HepG2 (cell line): ENCODE results near the gene PRRG3. TPM values are rescaled to one million over a fixed set of nuclear protein-coding genes. Genes with fewer than 3 reads are reported as not detected.

Source experiments
- ATAC-seq: fragments of 200-7000 bp; cut with Tn5 transposase; 3 replicates; pipeline ENCODE4 v1.9.1; 2020; ENCODE audit warnings: mild to moderate bottlenecking, moderate library complexity
- BruUV-seq: library from RNA; stranded (reverse); fragments of 400-500 nt; replicated peaks from 2 replicates; lab custom pipeline; 2021; lab: Mats Ljungman, UMichigan
- CTCF ChIA-PET: fragments of 300-600 bp; formaldehyde crosslinking; extraction: SDS; loops from one replicate; lab custom pipeline; 2021; ENCODE audit warnings: low total read pairs, inconsistent platforms, low intra/inter-chr PET ratio; lab: Yijun Ruan, JAX
- POLR2A ChIA-PET: fragments of 350-600 bp; sonication (Branson Sonifier 250); formaldehyde crosslinking; loops from one replicate; lab custom pipeline; 2020; ENCODE audit warnings: antibody characterized with exemption, inconsistent platforms; lab: Yijun Ruan, JAX
- DNase-seq: peaks from one replicate; pipeline ENCODE4 v3.0.0-alpha.2; 2015; ENCODE audit warnings: low spot score
- FAIRE-seq: peaks from 3 replicates; lab custom pipeline; 2011; peaks lifted over from hg19 to GRCh38; lab: Jason Lieb, UNC
- H2AFZ ChIP-seq: one replicate; pipeline ENCODE4 v1.6.1; 2011; ENCODE audit warnings: low read length, inconsistent platforms
- H3K27ac ChIP-seq: fragments of 300-600 bp; 3 replicates; pipeline ENCODE4 v1.8.0; 2011; ENCODE audit warnings: mixed run types, mild to moderate bottlenecking, mixed read lengths, low read length, inconsistent platforms; ENCODE audit not compliant: insufficient read depth; ENCODE audit errors: extremely low read length
- H3K27me3 ChIP-seq, 2 experiments: fragments of 200-600 bp in 1 of 2; 2 replicates in 1 of 2; 3 replicates in 1 of 2; pipeline versions ENCODE4 v1.6.0 to v1.8.0; 2011; ENCODE audit warnings: low read length in 2 of 2, mild to moderate bottlenecking in 2 of 2, moderate library complexity in 2 of 2, inconsistent platforms in 1 of 2; ENCODE audit not compliant: insufficient read depth in 2 of 2, control insufficient read depth in 1 of 2
- H3K36me3 ChIP-seq, 2 experiments: fragments of 200-600 bp in 1 of 2; replicated peaks in 1 of 2; 2 replicates in 1 of 2; 3 replicates in 1 of 2; pipeline versions ENCODE4 v1.5.1 to v1.8.0; 2011; ENCODE audit warnings: low read length in 2 of 2, inconsistent platforms in 1 of 2; ENCODE audit not compliant: insufficient read depth in 2 of 2, control insufficient read depth in 1 of 2
- H3K4me1 ChIP-seq: 2 replicates; pipeline ENCODE4 v1.5.1; 2012; ENCODE audit warnings: low read length, inconsistent platforms; ENCODE audit not compliant: insufficient read depth
- H3K4me2 ChIP-seq: 2 replicates; pipeline ENCODE4 v1.6.0; 2011; ENCODE audit warnings: low read depth, low read length, inconsistent platforms
- H3K4me3 ChIP-seq, 3 experiments: fragments of 200-600 bp in 1 of 3; sonication (generic), shearing (Covaris generic) in 1 of 3; replicated peaks in 1 of 3; 2 replicates each; pipeline ENCODE4 v1.5.1; 2011 to 2016; ENCODE audit warnings: low read length in 3 of 3, inconsistent platforms in 2 of 3, low read depth in 2 of 3, mild to moderate bottlenecking in 2 of 3, control low read depth in 1 of 3, mixed read lengths in 1 of 3; ENCODE audit not compliant: insufficient read depth in 1 of 3
- H3K79me2 ChIP-seq: one replicate; pipeline ENCODE4 v1.6.1; 2011; ENCODE audit warnings: low read length, inconsistent platforms; ENCODE audit not compliant: insufficient read depth
- H3K9ac ChIP-seq: 2 replicates; pipeline ENCODE4 v1.6.0; 2011; ENCODE audit warnings: mild to moderate bottlenecking, low read depth, low read length, inconsistent platforms; ENCODE audit not compliant: insufficient read depth
- H3K9me3 ChIP-seq: 2 replicates; pipeline ENCODE4 v1.5.1; 2012; ENCODE audit warnings: mild to moderate bottlenecking, low read length
- H4K20me1 ChIP-seq: 2 replicates; pipeline ENCODE4 v1.6.0; 2011; ENCODE audit warnings: inconsistent platforms, mild to moderate bottlenecking, low read length, moderate library complexity; ENCODE audit not compliant: insufficient read depth
- AGO1 ChIP-seq: fragments of 200-400 bp; formaldehyde crosslinking; IDR thresholded peaks from 2 replicates; pipeline ENCODE4 v1.6.1; 2017; ENCODE audit warnings: mild to moderate bottlenecking, low read depth, low read length, moderate library complexity; ENCODE audit not compliant: poor library complexity, severe bottlenecking
- HNF4A ChIP-seq: sonication (generic); formaldehyde crosslinking; IDR thresholded peaks from 2 replicates; pipeline ENCODE4 v1.4.0; 2020; ENCODE audit warnings: missing genetic modification reagents
- MEF2D ChIP-seq: sonication (generic); formaldehyde crosslinking; IDR thresholded peaks from 2 replicates; pipeline ENCODE4 v1.5.1; 2020; ENCODE audit warnings: mild to moderate bottlenecking, missing genetic modification reagents
- NRL ChIP-seq: sonication (generic); formaldehyde crosslinking; IDR thresholded peaks from 2 replicates; pipeline ENCODE4 v1.5.0; 2020; ENCODE audit warnings: missing genetic modification reagents, mild to moderate bottlenecking, moderate library complexity, borderline replicate concordance
- REL ChIP-seq: sonication (generic); formaldehyde crosslinking; conservative IDR thresholded peaks from 2 replicates; pipeline ENCODE4 v1.8.0; 2022; ENCODE audit warnings: mild to moderate bottlenecking, missing genetic modification reagents, moderate library complexity
- SMARCC2 ChIP-seq: fragments of 450-650 bp; IDR thresholded peaks from 2 replicates; pipeline ENCODE4 v1.6.1; 2017; ENCODE audit warnings: antibody characterized with exemption, mild to moderate bottlenecking
- ZNF282 ChIP-seq: fragments of 450-650 bp; IDR thresholded peaks from 2 replicates; pipeline ENCODE4 v1.6.1; 2018; ENCODE audit not compliant: partially characterized antibody
- ZNF333 ChIP-seq: sonication (generic); formaldehyde crosslinking; IDR thresholded peaks from 2 replicates; pipeline ENCODE4 v1.4.0; 2020; ENCODE audit warnings: mild to moderate bottlenecking, missing genetic modification reagents, borderline replicate concordance
- ZNF552 ChIP-seq: sonication (generic); formaldehyde crosslinking; IDR thresholded peaks from 2 replicates; pipeline ENCODE4 v1.9.0; 2022; ENCODE audit warnings: missing genetic modification reagents, mild to moderate bottlenecking, borderline replicate concordance
- ZNF576 ChIP-seq: sonication (generic); formaldehyde crosslinking; IDR thresholded peaks from 2 replicates; pipeline ENCODE4 v1.4.0; 2020; ENCODE audit warnings: mild to moderate bottlenecking, missing genetic modification reagents
- ZNF777 ChIP-seq: sonication (generic); formaldehyde crosslinking; IDR thresholded peaks from 2 replicates; pipeline ENCODE4 v1.4.0; 2020; ENCODE audit warnings: missing genetic modification reagents
- ZNF841 ChIP-seq: sonication (generic); formaldehyde crosslinking; IDR thresholded peaks from 2 replicates; pipeline ENCODE4 v1.8.1; 2023; ENCODE audit warnings: missing genetic modification reagents, borderline replicate concordance
- WGBS: methylation state at CpG from one replicate; pipeline ENCODE4 v1.1.6; 2017; ENCODE audit warnings: low lambda C conversion rate; 5-methylcytosine and 5-hydroxymethylcytosine counted together
- in situ Hi-C: cut with HindIII; loops from 2 replicates; pipeline ENCODE4 v1.10.0; 2017; ENCODE audit warnings: low pct_unique_long_range_greater_than_20kb; ENCODE audit not compliant: extremely low pct_ligation_motif_present
- intact Hi-C: fragments of 100-400 bp; cut with micrococcal nuclease; formaldehyde crosslinking; loops from one replicate; pipeline ENCODE4 v1.10.0; 2022; ENCODE audit not compliant: unreplicated experiment
- polyA plus RNA-seq, 8 experiments: library from polyadenylated mRNA; depleted of rRNA in 3 of 8; stranded (reverse) in 7 of 8; unstranded in 1 of 8; fragments of >200 nt; fragmentation: Illumina TruSeq in 4 of 8; extraction: Trizol in 4 of 8; gene quantifications; 2 replicates each; pipeline versions ENCODE4 v1.2.1 to v1.2.3, GENCODE V29; 2011 to 2016; ENCODE audit warnings: low read depth in 4 of 8, missing spikeins in 1 of 8, mixed read lengths in 1 of 8; ENCODE audit not compliant: insufficient read depth in 1 of 8
- total RNA-seq, 5 experiments: library from RNA; depleted of rRNA; stranded (reverse); fragments of >200 nt; fragmentation: Illumina TruSeq; extraction: Trizol; gene quantifications; 2 replicates each; pipeline ENCODE4 v1.2.3, GENCODE V29; 2016; ENCODE audit warnings: low read depth in 1 of 5
- TF ChIP-seq, protein P1 (sequence below): sonication (generic); formaldehyde crosslinking; IDR thresholded peaks from 2 replicates; pipeline ENCODE4 v1.4.0; 2020; ENCODE audit warnings: missing genetic modification reagents, mild to moderate bottlenecking, borderline replicate concordance
- TF ChIP-seq, protein P2 (sequence below): IDR thresholded peaks from 2 replicates; pipeline ENCODE4 v1.6.1; 2016
- TF ChIP-seq, protein P3 (sequence below): IDR thresholded peaks from 2 replicates; pipeline ENCODE4 v1.6.1; 2018; ENCODE audit warnings: missing genetic modification reagents, mild to moderate bottlenecking, missing compliant biosample characterization

PRRG3 gene
- total and polyA plus RNA-seq, 2 of the 13 experiments (the other 11 are each of a cell fraction or from before 2014, with no cell fraction given) = not detected

- TF ChIP-seq, protein P1, sequence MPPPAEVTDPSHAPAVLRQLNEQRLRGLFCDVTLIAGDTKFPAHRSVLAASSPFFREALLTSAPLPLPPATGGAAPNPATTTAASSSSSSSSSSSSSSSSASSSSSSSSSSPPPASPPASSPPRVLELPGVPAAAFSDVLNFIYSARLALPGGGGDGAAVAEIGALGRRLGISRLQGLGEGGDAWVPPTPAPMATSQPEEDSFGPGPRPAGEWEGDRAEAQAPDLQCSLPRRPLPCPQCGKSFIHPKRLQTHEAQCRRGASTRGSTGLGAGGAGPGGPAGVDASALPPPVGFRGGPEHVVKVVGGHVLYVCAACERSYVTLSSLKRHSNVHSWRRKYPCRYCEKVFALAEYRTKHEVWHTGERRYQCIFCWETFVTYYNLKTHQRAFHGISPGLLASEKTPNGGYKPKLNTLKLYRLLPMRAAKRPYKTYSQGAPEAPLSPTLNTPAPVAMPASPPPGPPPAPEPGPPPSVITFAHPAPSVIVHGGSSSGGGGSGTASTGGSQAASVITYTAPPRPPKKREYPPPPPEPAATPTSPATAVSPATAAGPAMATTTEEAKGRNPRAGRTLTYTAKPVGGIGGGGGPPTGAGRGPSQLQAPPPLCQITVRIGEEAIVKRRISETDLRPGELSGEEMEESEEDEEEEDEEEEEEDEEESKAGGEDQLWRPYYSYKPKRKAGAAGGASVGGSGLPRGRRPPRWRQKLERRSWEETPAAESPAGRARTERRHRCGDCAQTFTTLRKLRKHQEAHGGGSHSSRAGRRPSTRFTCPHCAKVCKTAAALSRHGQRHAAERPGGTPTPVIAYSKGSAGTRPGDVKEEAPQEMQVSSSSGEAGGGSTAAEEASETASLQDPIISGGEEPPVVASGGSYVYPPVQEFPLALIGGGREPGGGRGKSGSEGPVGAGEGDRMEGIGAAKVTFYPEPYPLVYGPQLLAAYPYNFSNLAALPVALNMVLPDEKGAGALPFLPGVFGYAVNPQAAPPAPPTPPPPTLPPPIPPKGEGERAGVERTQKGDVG (CRISPR knock-in tag) = no peak
- TF ChIP-seq ZNF777 (CRISPR knock-in tag) (no peak), ZNF282 (no peak), MEF2D (CRISPR knock-in tag) (no peak), ZNF333 (CRISPR knock-in tag) (no peak), REL (CRISPR knock-in tag) (no peak)
Observed at GRCh38 chrX:151694121-151694520, 1.1 kb upstream of the PRRG3 start (continued).

GRCh38 chrX:151695583-151696340 is 504 bp downstream of the PRRG3 start:
- ChIA-PET POLR2A (no interaction called here), CTCF (no interaction called here)
- intact Hi-C loops = no loop called here
- no peak overlapping the region for H3K4me2 ChIP-seq
- WGBS = 60% methylated on average over 4 of the region's 19 CpGs
- H3K36me3 ChIP-seq = no peaks in the 10 kb centered on the region
- H3K9me3 ChIP-seq = no peaks in the 10 kb centered on the region
- H3K27ac ChIP-seq = no peak overlapping the region
- DNase-seq = no peak
- no peak overlapping the region for H2AFZ ChIP-seq
- H3K27me3 ChIP-seq = no peaks in the 10 kb centered on the region
- no peak overlapping the region for H3K9ac ChIP-seq
- H4K20me1 ChIP-seq = no peaks in the 10 kb centered on the region
- in situ Hi-C loops = loop anchor here (25.0 kb wide), 1 partner anchor 183 kb away; no protein-coding TSS in a partner anchor
- no peaks in the 10 kb centered on the region for H3K79me2 ChIP-seq
- BruUV-seq = no TSS peak
- no peak for FAIRE-seq
- ATAC-seq = no peak
- H3K4me1 ChIP-seq = no peaks in the 10 kb centered on the region
- H3K4me3 ChIP-seq = no peak overlapping the region
- TF ChIP-seq ZNF841 (CRISPR knock-in tag) (no peak), ZNF576 (no peak), SMARCC2 (no peak), ZNF552 (CRISPR knock-in tag) (no peak), HNF4A (no peak), AGO1 (no peak), NRL (no peak)
- TF ChIP-seq, protein P2, sequence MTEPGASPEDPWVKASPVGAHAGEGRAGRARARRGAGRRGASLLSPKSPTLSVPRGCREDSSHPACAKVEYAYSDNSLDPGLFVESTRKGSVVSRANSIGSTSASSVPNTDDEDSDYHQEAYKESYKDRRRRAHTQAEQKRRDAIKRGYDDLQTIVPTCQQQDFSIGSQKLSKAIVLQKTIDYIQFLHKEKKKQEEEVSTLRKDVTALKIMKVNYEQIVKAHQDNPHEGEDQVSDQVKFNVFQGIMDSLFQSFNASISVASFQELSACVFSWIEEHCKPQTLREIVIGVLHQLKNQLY (CRISPR knock-in tag) = no peak
- TF ChIP-seq, protein P3, sequence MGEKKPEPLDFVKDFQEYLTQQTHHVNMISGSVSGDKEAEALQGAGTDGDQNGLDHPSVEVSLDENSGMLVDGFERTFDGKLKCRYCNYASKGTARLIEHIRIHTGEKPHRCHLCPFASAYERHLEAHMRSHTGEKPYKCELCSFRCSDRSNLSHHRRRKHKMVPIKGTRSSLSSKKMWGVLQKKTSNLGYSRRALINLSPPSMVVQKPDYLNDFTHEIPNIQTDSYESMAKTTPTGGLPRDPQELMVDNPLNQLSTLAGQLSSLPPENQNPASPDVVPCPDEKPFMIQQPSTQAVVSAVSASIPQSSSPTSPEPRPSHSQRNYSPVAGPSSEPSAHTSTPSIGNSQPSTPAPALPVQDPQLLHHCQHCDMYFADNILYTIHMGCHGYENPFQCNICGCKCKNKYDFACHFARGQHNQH (CRISPR knock-in tag) = no peak
